H1 (cell line): ENCODE data around the gene MMP11. TPM values are rescaled to one million over a fixed set of nuclear protein-coding genes. Genes with fewer than 3 reads are reported as not detected.

Experiments used
- CTCF ChIA-PET: fragments of 300-600 bp; sonication (Branson Sonifier 250); formaldehyde crosslinking; loops from one replicate; lab custom pipeline; 2021; ENCODE audit not compliant: partially characterized antibody; lab: Charles Lee
- POLR2A ChIA-PET: fragments of 300-600 bp; sonication (Branson Sonifier 250); formaldehyde crosslinking; loops from one replicate; lab custom pipeline; 2021; ENCODE audit warnings: inconsistent platforms; ENCODE audit not compliant: partially characterized antibody; lab: Charles Lee
- DNase-seq, 2 experiments: peaks; one replicate each; pipeline versions ENCODE4 v3.0.0 to v3.0.0-alpha.2; 2010 to 2022; ENCODE audit warnings: low spot score in 2 of 2, low read depth in 1 of 2, mixed read lengths in 1 of 2
- FAIRE-seq: peaks from 2 replicates; lab custom pipeline; 2011; peaks lifted over from hg19 to GRCh38; lab: Jason Lieb, UNC
- H2AFZ ChIP-seq: 2 replicates; pipeline ENCODE4 v1.8.1; 2012; ENCODE audit warnings: low read length, inconsistent platforms
- H2AK5ac ChIP-seq: 2 replicates; pipeline ENCODE4 v1.6.1; 2013; ENCODE audit warnings: low read depth, low read length
- H2BK120ac ChIP-seq: replicated peaks from 2 replicates; pipeline ENCODE3; 2013; ENCODE audit warnings: low read depth, low read length, inconsistent platforms
- H2BK12ac ChIP-seq: 2 replicates; pipeline ENCODE4 v1.6.1; 2013; ENCODE audit warnings: low read depth, low read length
- H2BK15ac ChIP-seq: 2 replicates; pipeline ENCODE4 v1.6.1; 2013; ENCODE audit warnings: low read length
- H2BK20ac ChIP-seq: 2 replicates; pipeline ENCODE4 v1.6.1; 2013; ENCODE audit warnings: low read length
- H2BK5ac ChIP-seq: 2 replicates; pipeline ENCODE4 v1.6.1; 2013; ENCODE audit warnings: low read depth, low read length
- H3K14ac ChIP-seq: 2 replicates; pipeline ENCODE4 v1.6.1; 2013; ENCODE audit warnings: inconsistent platforms; ENCODE audit not compliant: insufficient read length
- H3K18ac ChIP-seq: 2 replicates; pipeline ENCODE4 v1.6.1; 2013; ENCODE audit warnings: low read length; ENCODE audit errors: extremely low read depth
- H3K23ac ChIP-seq: 2 replicates; pipeline ENCODE4 v1.6.1; 2013; ENCODE audit warnings: inconsistent platforms; ENCODE audit not compliant: insufficient read length
- H3K23me2 ChIP-seq: 2 replicates; pipeline ENCODE4 v1.6.1; 2013; ENCODE audit warnings: low read depth, low read length
- H3K27ac ChIP-seq: 2 replicates; pipeline ENCODE4 v1.6.1; 2011; ENCODE audit warnings: low read depth, low read length, inconsistent platforms
- H3K27me3 ChIP-seq, 4 experiments: replicated peaks in 1 of 4; 1 replicate in 1 of 4; 2 replicates in 3 of 4; pipeline versions ENCODE4 v1.6.1 to v1.8.1; 2011 to 2013; ENCODE audit warnings: low read length in 3 of 4, mild to moderate bottlenecking in 3 of 4, inconsistent platforms in 2 of 4, mixed read lengths in 2 of 4, moderate library complexity in 1 of 4; ENCODE audit not compliant: control insufficient read depth in 3 of 4, insufficient read depth in 3 of 4; ENCODE audit errors: extremely low read depth in 1 of 4
- H3K36me3 ChIP-seq, 4 experiments: 2 replicates each; pipeline versions ENCODE4 v1.6.1 to v1.8.1; 2011 to 2013; ENCODE audit warnings: mild to moderate bottlenecking in 4 of 4, low read length in 3 of 4, moderate library complexity in 2 of 4, control low read depth in 1 of 4, inconsistent platforms in 1 of 4; ENCODE audit not compliant: insufficient read depth in 4 of 4, control insufficient read depth in 2 of 4
- H3K4ac ChIP-seq: replicated peaks from 2 replicates; pipeline ENCODE3; 2013; ENCODE audit warnings: low read length, low read depth, mixed read lengths, inconsistent platforms; ENCODE audit not compliant: insufficient read length
- H3K4me1 ChIP-seq, 4 experiments: replicated peaks in 1 of 4; 1 replicate in 1 of 4; 2 replicates in 3 of 4; pipeline versions ENCODE4 v1.6.1 to v1.8.1; 2011 to 2013; ENCODE audit warnings: low read length in 3 of 4, inconsistent platforms in 2 of 4, mixed read lengths in 1 of 4; ENCODE audit not compliant: insufficient read depth in 4 of 4, control insufficient read depth in 3 of 4
- H3K4me2 ChIP-seq, 2 experiments: 2 replicates each; pipeline versions ENCODE4 v1.6.1 to v1.8.1; 2011 to 2013; ENCODE audit warnings: low read depth in 2 of 2, low read length in 2 of 2, control low read depth in 1 of 2, inconsistent platforms in 1 of 2, mild to moderate bottlenecking in 1 of 2; ENCODE audit not compliant: insufficient read depth in 1 of 2
- H3K4me3 ChIP-seq, 4 experiments: fragments of 200-600, 300-600 bp in 1 of 4; sonication (generic), shearing (Covaris generic), sonication (Bioruptor Twin) in 1 of 4; 2 replicates each; pipeline versions ENCODE4 v1.5.1 to v1.8.1; 2011 to 2016; ENCODE audit warnings: low read length in 4 of 4, low read depth in 3 of 4, control low read depth in 2 of 4, inconsistent platforms in 2 of 4, mild to moderate bottlenecking in 2 of 4, mixed read lengths in 1 of 4, moderate library complexity in 1 of 4; ENCODE audit not compliant: insufficient read depth in 2 of 4; ENCODE audit errors: extremely low read depth in 1 of 4
- H3K56ac ChIP-seq: replicated peaks from 2 replicates; pipeline ENCODE3; 2013; ENCODE audit warnings: low read depth, mild to moderate bottlenecking, mixed read lengths, low read length, inconsistent platforms; ENCODE audit not compliant: insufficient read length
- H3K79me1 ChIP-seq: 2 replicates; pipeline ENCODE4 v1.6.1; 2013; ENCODE audit warnings: low read depth, low read length, control low read depth
- H3K79me2 ChIP-seq, 2 experiments: 2 replicates each; pipeline versions ENCODE4 v1.6.1 to v1.8.1; 2012 to 2013; ENCODE audit warnings: low read length in 2 of 2, mild to moderate bottlenecking in 2 of 2, inconsistent platforms in 1 of 2; ENCODE audit not compliant: insufficient read depth in 2 of 2, control insufficient read depth in 1 of 2
- H3K9ac ChIP-seq, 4 experiments: replicated peaks in 1 of 4; 1 replicate in 1 of 4; 2 replicates in 3 of 4; pipeline versions ENCODE4 v1.6.1 to v1.8.1; 2011 to 2013; ENCODE audit warnings: low read depth in 3 of 4, low read length in 3 of 4, control low read depth in 2 of 4, mild to moderate bottlenecking in 2 of 4, moderate library complexity in 2 of 4, inconsistent platforms in 1 of 4; ENCODE audit errors: extremely low read depth in 1 of 4
- H3K9me3 ChIP-seq, 2 experiments: 2 replicates each; pipeline versions ENCODE4 v1.6.1 to v1.8.1; 2012 to 2013; ENCODE audit warnings: mild to moderate bottlenecking in 2 of 2, moderate library complexity in 2 of 2, control low read depth in 1 of 2, inconsistent platforms in 1 of 2, low read depth in 1 of 2, low read length in 1 of 2, mixed read lengths in 1 of 2; ENCODE audit not compliant: insufficient read depth in 2 of 2
- H4K20me1 ChIP-seq, 2 experiments: replicated peaks in 1 of 2; 2 replicates each; pipeline versions ENCODE3 to v1.8.1; 2011 to 2013; ENCODE audit warnings: inconsistent platforms in 2 of 2, low read length in 2 of 2, mild to moderate bottlenecking in 1 of 2; ENCODE audit not compliant: insufficient read depth in 2 of 2, control insufficient read depth in 1 of 2
- H4K5ac ChIP-seq: 2 replicates; pipeline ENCODE4 v1.6.1; 2013; ENCODE audit warnings: low read length, low read depth, mixed read lengths, inconsistent platforms; ENCODE audit not compliant: insufficient read length
- H4K8ac ChIP-seq: 2 replicates; pipeline ENCODE4 v1.8.0; 2013; ENCODE audit warnings: mild to moderate bottlenecking, moderate library complexity, low read length, inconsistent platforms; ENCODE audit not compliant: insufficient read depth; ENCODE audit errors: extremely low read depth
- H4K91ac ChIP-seq: replicated peaks from 2 replicates; pipeline ENCODE3; 2013; ENCODE audit warnings: low read length, mixed read lengths, inconsistent platforms; ENCODE audit not compliant: insufficient read length
- CREB1 ChIP-seq: IDR thresholded peaks from 2 replicates; pipeline ENCODE4 v1.6.1; 2012; ENCODE audit warnings: inconsistent platforms
- CTBP2 ChIP-seq: IDR thresholded peaks from 2 replicates; pipeline ENCODE4 v1.7.0; 2011; ENCODE audit warnings: borderline replicate concordance, mild to moderate bottlenecking, moderate library complexity, mixed read lengths, low read length; ENCODE audit not compliant: insufficient read depth, insufficient read length
- MAFK ChIP-seq: IDR thresholded peaks from 2 replicates; pipeline ENCODE4 v1.6.1; 2012; ENCODE audit warnings: low read depth, mild to moderate bottlenecking, improper control_type of control experiment, low read length
- RNF2 ChIP-seq: fragments of 200-900, 300-1000 bp; sonication (generic); IDR thresholded peaks from 2 replicates; pipeline ENCODE4 v1.7.1; 2016; ENCODE audit warnings: borderline replicate concordance, low read depth, mild to moderate bottlenecking, antibody characterized with exemption, low read length; ENCODE audit not compliant: poor library complexity, severe bottlenecking; ENCODE audit errors: missing control alignments
- SIRT6 ChIP-seq: IDR thresholded peaks from one replicate; pipeline ENCODE4 v1.7.1; 2012; ENCODE audit warnings: low read length, inconsistent platforms
- SIX5 ChIP-seq: IDR thresholded peaks from 2 replicates; pipeline ENCODE4 v1.6.1; 2011; ENCODE audit warnings: mild to moderate bottlenecking, low read depth, low read length
- SP1 ChIP-seq: IDR thresholded peaks from 2 replicates; pipeline ENCODE4 v1.6.1; 2011; ENCODE audit warnings: low read depth, low read length
- SP2 ChIP-seq: IDR thresholded peaks from 2 replicates; pipeline ENCODE4 v1.6.1; 2012; ENCODE audit warnings: mild to moderate bottlenecking, low read length, inconsistent platforms
- SP4 ChIP-seq: IDR thresholded peaks from 2 replicates; pipeline ENCODE4 v1.6.1; 2012; ENCODE audit warnings: low read length, inconsistent platforms
- TAF1 ChIP-seq: IDR thresholded peaks from 2 replicates; pipeline ENCODE4 v1.6.1; 2011; ENCODE audit warnings: mild to moderate bottlenecking, low read depth, low read length
- TCF12 ChIP-seq: IDR thresholded peaks from 2 replicates; pipeline ENCODE4 v1.6.1; 2011; ENCODE audit warnings: low read depth, mild to moderate bottlenecking, low read length
- YY1 ChIP-seq: IDR thresholded peaks from 2 replicates; pipeline ENCODE4 v1.6.1; 2011; ENCODE audit warnings: low read depth, mild to moderate bottlenecking, low read length
- ZNF274 ChIP-seq: IDR thresholded peaks from 2 replicates; pipeline ENCODE4 v1.7.0; 2012; ENCODE audit warnings: low read length, borderline replicate concordance; ENCODE audit errors: extremely low read depth
- WGBS, 2 experiments: shearing (Covaris generic) in 1 of 2; methylation state at CpG; one replicate each; pipeline versions ENCODE4 v1.1.6 to v1.1.7; 2013 to 2015; ENCODE audit warnings: low lambda C conversion rate in 2 of 2, mixed read lengths in 2 of 2, inconsistent platforms in 1 of 2, low coverage in 1 of 2, missing lambda C conversion rate in 1 of 2; ENCODE audit not compliant: insufficient replicate concordance in 2 of 2, insufficient coverage in 1 of 2, insufficient read length in 1 of 2; ENCODE audit errors: extremely low coverage in 1 of 2, missing lambda C conversion rate in 1 of 2; 5-methylcytosine and 5-hydroxymethylcytosine counted together
- polyA plus RNA-seq, 7 experiments: library from polyadenylated mRNA; depleted of rRNA in 3 of 7; stranded (reverse) in 5 of 7; unstranded in 2 of 7; fragments of >200 nt in 5 of 7; fragments of 200-250 nt in 2 of 7; gene quantifications; 1 replicate in 5 of 7; 2 replicates in 1 of 7; 4 replicates in 1 of 7; pipeline versions ENCODE4 v1.2.1 to v1.2.3, GENCODE V29; 2011 to 2013; ENCODE audit warnings: missing spikeins in 2 of 7, mixed read lengths in 2 of 7
- total RNA-seq: library from RNA; stranded (reverse); fragmentation: NEBNext Ultra II Directional; extraction: Animal tissue kit (Norgen Biotek cat#: 25700); gene quantifications from 2 replicates; pipeline ENCODE4 v1.2.1, GENCODE V29; 2021

MMP11 gene
- total and polyA plus RNA-seq, 2 of the 8 experiments (the other 6 are each of a cell fraction or from before 2014, with no cell fraction given) = 10.2 to 18.3 TPM

- POLR2A ChIA-PET = interaction anchor here (1.2 to 5.7 kb wide), 5 partner anchors 8 to 120 kb away, joined by 3 to 45 read pairs (median 5); partner anchors contain the start of genes MIF and SMARCB1
- Histone ChIP-seq H3K9me3 (no peaks in the 10 kb centered on the region), H2BK120ac (no peak overlapping the region), H2AK5ac (no peak overlapping the region), H3K9ac (no peak overlapping the region), H3K4me3 (no peak overlapping the region), H3K23me2 (peaks cover 11% of the 10 kb centered on the region; the same call in 1 of the 2 replicates), H4K8ac (no peak overlapping the region), H3K27ac (no peak overlapping the region), H3K27me3 (peaks cover 0 to 26% (median 17%) of the 10 kb centered on the region in 4 experiments; a peak in 6 of 7 replicates), H3K56ac (no peak overlapping the region), H2BK5ac (no peak overlapping the region), H4K20me1 (peaks cover 2 to 7% of the 10 kb centered on the region in 2 experiments), H3K36me3 (no peaks in the 10 kb centered on the region), H3K23ac (no peak overlapping the region), H4K91ac (no peak overlapping the region), H3K79me1 (no peaks in the 10 kb centered on the region), H3K79me2 (no peaks in the 10 kb centered on the region), H4K5ac (no peak overlapping the region), H2AFZ (no peak overlapping the region), H2BK12ac (no peak overlapping the region), H3K4me1 (peaks cover 0 to 14% (median 8%) of the 10 kb centered on the region in 4 experiments; a peak in 3 of 7 replicates), H3K4me2 (no peak overlapping the region; a peak in 1 of 4 replicates), H2BK15ac (no peak overlapping the region), H3K14ac (no peak overlapping the region), H3K4ac (no peak overlapping the region), H2BK20ac (no peak overlapping the region), H3K18ac (no peak overlapping the region)
- 94% methylated on average over 12 of the region's 12 CpGs; no CpG with 5 or more reads in 1 of the 2 experiments for WGBS, 2 experiments
- CTCF ChIA-PET = interaction anchor here (0.6 to 9.6 kb wide), 7 partner anchors 9 to 75 kb away, joined by 4 to 73 read pairs (median 8); partner anchors contain the start of gene SMARCB1
- no peak for FAIRE-seq
- no peak for DNase-seq
- TF ChIP-seq ZNF274 (no peak), SIRT6 (no peak), TAF1 (no peak), YY1 (no peak), SIX5 (no peak), MAFK (no peak), RNF2 (no peak), TCF12 (no peak), CTBP2 (no peak), SP2 (no peak), SP1 (no peak), CREB1 (no peak), SP4 (no peak)
These were observed 1.7 kb downstream of the MMP11 start for GRCh38 chr22:23774114-23774921.
